H1 (cell line): Measurements from ENCODE around the gene TNS1.

Source experiments
- BACH1 ChIP-seq: IDR thresholded peaks from 2 replicates; pipeline ENCODE4 v1.6.1; 2012; ENCODE audit warnings: low read length, improper control_type of control experiment
- CTCF ChIP-seq, 3 experiments: IDR thresholded peaks; 1 replicate in 2 of 3; 2 replicates in 1 of 3; pipeline versions ENCODE4 v1.5.1 to v1.6.1; 2011; ENCODE audit warnings: low read length in 3 of 3, mild to moderate bottlenecking in 3 of 3, inconsistent platforms in 2 of 3, low read depth in 1 of 3, moderate library complexity in 1 of 3; ENCODE audit not compliant: insufficient read depth in 1 of 3; ENCODE audit errors: control extremely low read depth in 1 of 3
- EP300 ChIP-seq, 2 experiments: IDR thresholded peaks; 1 replicate in 1 of 2; 2 replicates in 1 of 2; pipeline ENCODE4 v1.6.1; 2011 to 2012; ENCODE audit warnings: low read depth in 2 of 2, low read length in 2 of 2, mild to moderate bottlenecking in 2 of 2, borderline replicate concordance in 1 of 2, inconsistent platforms in 1 of 2, moderate library complexity in 1 of 2

- no peak for TF ChIP-seq BACH1
- no peak for TF ChIP-seq EP300 (IDR thresholded peaks at IDR 0.05; ENCODE audit: borderline replicate concordance in 1 of 2, low read depth in 2 of 2, low read length in 2 of 2)
- no peak for TF ChIP-seq CTCF (IDR thresholded peaks at IDR 0.05; ENCODE audit: control extremely low read depth in 1 of 3, insufficient read depth in 1 of 3, low read depth in 1 of 3, low read length in 3 of 3)
Observed at GRCh38 chr2:217783243-217783642, 219.6 kb downstream of the TNS1 start.
